Neural cell (in vitro differentiated cells): ENCODE results near the gene SPATA31E1.

Experiments used
- EP300 ChIP-seq: fragments of 450-650 bp; conservative IDR thresholded peaks from 2 replicates; pipeline ENCODE4 v1.6.1; 2014; ENCODE audit warnings: antibody characterized with exemption, mild to moderate bottlenecking, moderate library complexity; ENCODE audit not compliant: poor library complexity, severe bottlenecking
- EZH2 ChIP-seq: fragments of 200-600, 300-800 bp; shearing (Covaris generic), sonication (generic); IDR thresholded peaks from 2 replicates; pipeline ENCODE4 v1.6.1; 2014; ENCODE audit warnings: antibody characterized with exemption, low read length, borderline replicate concordance, mild to moderate bottlenecking; ENCODE audit not compliant: insufficient read depth, poor library complexity, severe bottlenecking
- MXI1 ChIP-seq: fragments of 450-650 bp; conservative IDR thresholded peaks from 2 replicates; pipeline ENCODE4 v1.6.1; 2014; ENCODE audit warnings: antibody characterized with exemption, mild to moderate bottlenecking; ENCODE audit not compliant: poor library complexity, severe bottlenecking
- POLR2AphosphoS5 ChIP-seq: IDR thresholded peaks from 2 replicates; pipeline ENCODE4 v1.6.1; 2012
- RAD21 ChIP-seq: fragments of 450-650 bp; conservative IDR thresholded peaks from 2 replicates; pipeline ENCODE4 v1.6.1; 2014; ENCODE audit warnings: antibody characterized with exemption, mild to moderate bottlenecking, moderate library complexity
- SMC3 ChIP-seq: fragments of 450-650 bp; conservative IDR thresholded peaks from 2 replicates; pipeline ENCODE4 v1.6.1; 2014; ENCODE audit warnings: antibody characterized with exemption, mild to moderate bottlenecking, moderate library complexity; ENCODE audit not compliant: poor library complexity
- TAF1 ChIP-seq: IDR thresholded peaks from 2 replicates; pipeline ENCODE4 v1.6.1; 2012; ENCODE audit warnings: low read depth
- TF ChIP-seq, protein P1 (sequence below): fragments of 450-650 bp; IDR thresholded peaks from 2 replicates; pipeline ENCODE4 v1.5.1; 2014; ENCODE audit warnings: antibody characterized with exemption, mild to moderate bottlenecking, moderate library complexity; ENCODE audit not compliant: poor library complexity, severe bottlenecking
- TF ChIP-seq, protein P2 (sequence below): IDR thresholded peaks from 2 replicates; pipeline ENCODE4 v1.6.1; 2012; ENCODE audit warnings: borderline replicate concordance

DNA sequence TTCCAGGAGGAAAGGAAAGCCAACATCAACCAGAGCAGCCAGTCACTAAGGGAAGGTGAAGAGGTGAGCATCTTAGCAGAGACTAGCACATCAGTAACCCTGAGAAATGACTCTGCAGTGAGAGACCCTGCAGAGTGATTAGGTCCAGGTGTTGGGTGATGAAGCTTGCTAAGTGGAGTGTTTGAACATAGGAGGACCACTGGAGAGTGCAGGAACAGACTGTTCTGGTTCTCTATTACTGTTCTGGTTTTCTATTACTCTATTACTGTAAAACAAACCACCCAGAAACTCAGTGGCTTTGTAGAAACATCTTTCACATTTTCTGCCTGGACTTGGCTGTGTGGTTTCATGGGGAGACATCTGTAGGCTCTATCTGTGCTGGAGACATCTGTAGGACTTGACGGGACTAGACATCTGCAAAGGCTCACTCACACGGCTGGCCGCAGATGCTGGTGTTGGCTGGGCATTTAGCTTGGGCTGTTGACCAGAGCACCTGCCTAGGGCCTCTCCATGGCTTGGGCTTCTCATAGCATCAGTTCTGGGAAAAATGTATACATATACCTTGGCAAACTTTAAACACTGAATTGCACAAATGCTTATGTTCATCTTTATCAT lies 33.4 kb upstream of the SPATA31E1 start:
- TF ChIP-seq EZH2 (no peak), TAF1 (no peak), POLR2AphosphoS5 (no peak), SMC3 (no peak), EP300 (no peak), RAD21 (no peak), MXI1 (no peak)
- TF ChIP-seq, protein P1, sequence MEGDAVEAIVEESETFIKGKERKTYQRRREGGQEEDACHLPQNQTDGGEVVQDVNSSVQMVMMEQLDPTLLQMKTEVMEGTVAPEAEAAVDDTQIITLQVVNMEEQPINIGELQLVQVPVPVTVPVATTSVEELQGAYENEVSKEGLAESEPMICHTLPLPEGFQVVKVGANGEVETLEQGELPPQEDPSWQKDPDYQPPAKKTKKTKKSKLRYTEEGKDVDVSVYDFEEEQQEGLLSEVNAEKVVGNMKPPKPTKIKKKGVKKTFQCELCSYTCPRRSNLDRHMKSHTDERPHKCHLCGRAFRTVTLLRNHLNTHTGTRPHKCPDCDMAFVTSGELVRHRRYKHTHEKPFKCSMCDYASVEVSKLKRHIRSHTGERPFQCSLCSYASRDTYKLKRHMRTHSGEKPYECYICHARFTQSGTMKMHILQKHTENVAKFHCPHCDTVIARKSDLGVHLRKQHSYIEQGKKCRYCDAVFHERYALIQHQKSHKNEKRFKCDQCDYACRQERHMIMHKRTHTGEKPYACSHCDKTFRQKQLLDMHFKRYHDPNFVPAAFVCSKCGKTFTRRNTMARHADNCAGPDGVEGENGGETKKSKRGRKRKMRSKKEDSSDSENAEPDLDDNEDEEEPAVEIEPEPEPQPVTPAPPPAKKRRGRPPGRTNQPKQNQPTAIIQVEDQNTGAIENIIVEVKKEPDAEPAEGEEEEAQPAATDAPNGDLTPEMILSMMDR, result no peak
- TF ChIP-seq, protein P2, sequence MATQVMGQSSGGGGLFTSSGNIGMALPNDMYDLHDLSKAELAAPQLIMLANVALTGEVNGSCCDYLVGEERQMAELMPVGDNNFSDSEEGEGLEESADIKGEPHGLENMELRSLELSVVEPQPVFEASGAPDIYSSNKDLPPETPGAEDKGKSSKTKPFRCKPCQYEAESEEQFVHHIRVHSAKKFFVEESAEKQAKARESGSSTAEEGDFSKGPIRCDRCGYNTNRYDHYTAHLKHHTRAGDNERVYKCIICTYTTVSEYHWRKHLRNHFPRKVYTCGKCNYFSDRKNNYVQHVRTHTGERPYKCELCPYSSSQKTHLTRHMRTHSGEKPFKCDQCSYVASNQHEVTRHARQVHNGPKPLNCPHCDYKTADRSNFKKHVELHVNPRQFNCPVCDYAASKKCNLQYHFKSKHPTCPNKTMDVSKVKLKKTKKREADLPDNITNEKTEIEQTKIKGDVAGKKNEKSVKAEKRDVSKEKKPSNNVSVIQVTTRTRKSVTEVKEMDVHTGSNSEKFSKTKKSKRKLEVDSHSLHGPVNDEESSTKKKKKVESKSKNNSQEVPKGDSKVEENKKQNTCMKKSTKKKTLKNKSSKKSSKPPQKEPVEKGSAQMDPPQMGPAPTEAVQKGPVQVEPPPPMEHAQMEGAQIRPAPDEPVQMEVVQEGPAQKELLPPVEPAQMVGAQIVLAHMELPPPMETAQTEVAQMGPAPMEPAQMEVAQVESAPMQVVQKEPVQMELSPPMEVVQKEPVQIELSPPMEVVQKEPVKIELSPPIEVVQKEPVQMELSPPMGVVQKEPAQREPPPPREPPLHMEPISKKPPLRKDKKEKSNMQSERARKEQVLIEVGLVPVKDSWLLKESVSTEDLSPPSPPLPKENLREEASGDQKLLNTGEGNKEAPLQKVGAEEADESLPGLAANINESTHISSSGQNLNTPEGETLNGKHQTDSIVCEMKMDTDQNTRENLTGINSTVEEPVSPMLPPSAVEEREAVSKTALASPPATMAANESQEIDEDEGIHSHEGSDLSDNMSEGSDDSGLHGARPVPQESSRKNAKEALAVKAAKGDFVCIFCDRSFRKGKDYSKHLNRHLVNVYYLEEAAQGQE, result no peak
